ENCODE measurements around the gene RAB10.

The RAB10 gene

GRCh38 chr2:26175466-26176278 is 141.8 kb downstream of the RAB10 start:
- Histone ChIP-seq H4K5ac (ENCODE audit: low read length) (no peak overlapping the region), H3K36me3 (ENCODE audit: control insufficient read depth, insufficient read depth, low read length) (no peaks in the 10 kb centered on the region), H2BK120ac (ENCODE audit: low read depth, low read length) (no peak overlapping the region), H2AK5ac (ENCODE audit: low read length) (no peak overlapping the region), H3K4me2 (ENCODE audit: low read length) (no peak overlapping the region), H3K56ac (ENCODE audit: low read length) (no peak overlapping the region), H2BK5ac (ENCODE audit: low read length) (no peak overlapping the region), H3K27ac (ENCODE audit: low read depth, low read length) (no peak overlapping the region), H3K18ac (ENCODE audit: low read length) (no peak overlapping the region), H3K9ac (ENCODE audit: low read length) (no peak overlapping the region), H3K4me1 (ENCODE audit: control insufficient read depth, low read depth, low read length) (peaks cover 4% of the 10 kb centered on the region), H3K79me1 (ENCODE audit: low read length) (no peaks in the 10 kb centered on the region), H3K23ac (ENCODE audit: low read length) (no peak overlapping the region), H3K27me3 (ENCODE audit: insufficient read depth, low read length, poor library complexity) (no peaks in the 10 kb centered on the region), H2BK15ac (replicated peaks; ENCODE audit: low read depth) (no peak overlapping the region), H4K8ac (ENCODE audit: low read depth, low read length) (no peak overlapping the region), H3K4me3 (ENCODE audit: low read length) (no peak overlapping the region), H3K4ac (ENCODE audit: low read depth, low read length) (no peak overlapping the region), H3K79me2 (ENCODE audit: control insufficient read depth, insufficient read depth, low read length) (no peaks in the 10 kb centered on the region)
- no CpG with 5 or more reads among the region's 15 CpGs for WGBS (ENCODE audit: extremely low coverage, insufficient coverage, low lambda C conversion rate)
- no peak for DNase-seq

GRCh38 chr2:26176279-26176615 is 142.4 kb downstream of the RAB10 start:
- Histone ChIP-seq H4K5ac (ENCODE audit: low read length) (no peak overlapping the region), H3K18ac (ENCODE audit: low read length) (no peak overlapping the region), H3K27ac (ENCODE audit: low read depth, low read length) (no peak overlapping the region), H3K9ac (ENCODE audit: low read length) (no peak overlapping the region), H2BK120ac (ENCODE audit: low read depth, low read length) (no peak overlapping the region), H2BK15ac (replicated peaks; ENCODE audit: low read depth) (no peak overlapping the region), H3K4me2 (ENCODE audit: low read length) (no peak overlapping the region), H3K4me3 (ENCODE audit: low read length) (no peak overlapping the region), H2BK5ac (ENCODE audit: low read length) (no peak overlapping the region), H3K4me1 (ENCODE audit: control insufficient read depth, low read depth, low read length) (peaks cover 4% of the 10 kb centered on the region), H3K27me3 (ENCODE audit: insufficient read depth, low read length, poor library complexity) (no peaks in the 10 kb centered on the region), H2AK5ac (ENCODE audit: low read length) (no peak overlapping the region), H3K23ac (ENCODE audit: low read length) (no peak overlapping the region), H3K36me3 (ENCODE audit: control insufficient read depth, insufficient read depth, low read length) (no peaks in the 10 kb centered on the region), H3K4ac (ENCODE audit: low read depth, low read length) (no peak overlapping the region), H3K79me1 (ENCODE audit: low read length) (no peaks in the 10 kb centered on the region), H3K56ac (ENCODE audit: low read length) (no peak overlapping the region), H4K8ac (ENCODE audit: low read depth, low read length) (no peak overlapping the region), H3K79me2 (ENCODE audit: control insufficient read depth, insufficient read depth, low read length) (no peaks in the 10 kb centered on the region)
- WGBS (ENCODE audit: extremely low coverage, insufficient coverage, low lambda C conversion rate) = no CpG with 5 or more reads among the region's 11 CpGs
- no peak for DNase-seq

- no peak overlapping the region for H3K18ac ChIP-seq (ENCODE audit: low read length)
- no peak overlapping the region for H3K4ac ChIP-seq (ENCODE audit: low read depth, low read length)
- H2BK120ac ChIP-seq (ENCODE audit: low read depth, low read length) = no peak overlapping the region
- no peak for DNase-seq
- no peak overlapping the region for H3K56ac ChIP-seq (ENCODE audit: low read length)
- H3K4me3 ChIP-seq (ENCODE audit: low read length) = no peak overlapping the region
- no peaks in the 10 kb centered on the region for H3K79me1 ChIP-seq (ENCODE audit: low read length)
- no peak overlapping the region for H4K5ac ChIP-seq (ENCODE audit: low read length)
- no peaks in the 10 kb centered on the region for H3K79me2 ChIP-seq (ENCODE audit: control insufficient read depth, insufficient read depth, low read length)
- H3K36me3 ChIP-seq (ENCODE audit: control insufficient read depth, insufficient read depth, low read length) = no peaks in the 10 kb centered on the region
- H3K23ac ChIP-seq (ENCODE audit: low read length) = no peak overlapping the region
- H2BK15ac ChIP-seq (replicated peaks; ENCODE audit: low read depth) = no peak overlapping the region
- H3K27me3 ChIP-seq (ENCODE audit: insufficient read depth, low read length, poor library complexity) = no peaks in the 10 kb centered on the region
- H4K8ac ChIP-seq (ENCODE audit: low read depth, low read length) = no peak overlapping the region
- no peak overlapping the region for H3K9ac ChIP-seq (ENCODE audit: low read length)
- H2BK5ac ChIP-seq (ENCODE audit: low read length) = no peak overlapping the region
- no peak overlapping the region for H3K27ac ChIP-seq (ENCODE audit: low read depth, low read length)
- H2AK5ac ChIP-seq (ENCODE audit: low read length) = no peak overlapping the region
- whole genome bisulfite sequencing (ENCODE audit: extremely low coverage, insufficient coverage, low lambda C conversion rate) = no CpG with 5 or more reads among the region's 7 CpGs
- H3K4me1 ChIP-seq (ENCODE audit: control insufficient read depth, low read depth, low read length) = peaks cover 4% of the 10 kb centered on the region
- H3K4me2 ChIP-seq (ENCODE audit: low read length) = no peak overlapping the region
Observed at GRCh38 chr2:26177122-26177521, 143.2 kb downstream of the RAB10 start.

GRCh38 chr2:26178246-26178645 is 144.4 kb downstream of the RAB10 start:
- H3K79me2 ChIP-seq (ENCODE audit: control insufficient read depth, insufficient read depth, low read length) = no peaks in the 10 kb centered on the region
- no peak overlapping the region for H4K8ac ChIP-seq (ENCODE audit: low read depth, low read length)
- H3K36me3 ChIP-seq (ENCODE audit: control insufficient read depth, insufficient read depth, low read length) = no peaks in the 10 kb centered on the region
- H3K4me2 ChIP-seq (ENCODE audit: low read length) = no peak overlapping the region
- no peak overlapping the region for H3K4me3 ChIP-seq (ENCODE audit: low read length)
- H2BK5ac ChIP-seq (ENCODE audit: low read length) = no peak overlapping the region
- WGBS (ENCODE audit: extremely low coverage, insufficient coverage, low lambda C conversion rate) = no CpG with 5 or more reads among the region's 3 CpGs
- no peak overlapping the region for H2BK15ac ChIP-seq (replicated peaks; ENCODE audit: low read depth)
- DNase-seq = no peak
- H3K27ac ChIP-seq (ENCODE audit: low read depth, low read length) = no peak overlapping the region
- no peak overlapping the region for H3K9ac ChIP-seq (ENCODE audit: low read length)
- no peak overlapping the region for H2BK120ac ChIP-seq (ENCODE audit: low read depth, low read length)
- no peak overlapping the region for H4K5ac ChIP-seq (ENCODE audit: low read length)
- no peaks in the 10 kb centered on the region for H3K79me1 ChIP-seq (ENCODE audit: low read length)
- H2AK5ac ChIP-seq (ENCODE audit: low read length) = no peak overlapping the region
- no peak overlapping the region for H3K18ac ChIP-seq (ENCODE audit: low read length)
- H3K4me1 ChIP-seq (ENCODE audit: control insufficient read depth, low read depth, low read length) = peaks cover 4% of the 10 kb centered on the region
- no peaks in the 10 kb centered on the region for H3K27me3 ChIP-seq (ENCODE audit: insufficient read depth, low read length, poor library complexity)
- H3K56ac ChIP-seq (ENCODE audit: low read length) = no peak overlapping the region
- H3K23ac ChIP-seq (ENCODE audit: low read length) = no peak overlapping the region
- no peak overlapping the region for H3K4ac ChIP-seq (ENCODE audit: low read depth, low read length)

GRCh38 chr2:26178746-26179436 is 145.0 kb downstream of the RAB10 start:
- H2BK120ac ChIP-seq (ENCODE audit: low read depth, low read length) = no peak overlapping the region
- WGBS (ENCODE audit: extremely low coverage, insufficient coverage, low lambda C conversion rate) = no CpG with 5 or more reads among the region's 48 CpGs
- no peaks in the 10 kb centered on the region for H3K36me3 ChIP-seq (ENCODE audit: control insufficient read depth, insufficient read depth, low read length)
- no peak overlapping the region for H4K8ac ChIP-seq (ENCODE audit: low read depth, low read length)
- peak overlapping the region; percentile 56 for H3K4me2 ChIP-seq (ENCODE audit: low read length)
- H3K79me1 ChIP-seq (ENCODE audit: low read length) = no peaks in the 10 kb centered on the region
- no peaks in the 10 kb centered on the region for H3K27me3 ChIP-seq (ENCODE audit: insufficient read depth, low read length, poor library complexity)
- H4K5ac ChIP-seq (ENCODE audit: low read length) = no peak overlapping the region
- no peak overlapping the region for H3K4ac ChIP-seq (ENCODE audit: low read depth, low read length)
- H3K4me1 ChIP-seq (ENCODE audit: control insufficient read depth, low read depth, low read length) = peaks cover 4% of the 10 kb centered on the region
- H2AK5ac ChIP-seq (ENCODE audit: low read length) = no peak overlapping the region
- peak overlapping the region; percentile 65 for H3K18ac ChIP-seq (ENCODE audit: low read length)
- no peak overlapping the region for H2BK15ac ChIP-seq (replicated peaks; ENCODE audit: low read depth)
- peak overlapping the region; percentile 37 for H3K4me3 ChIP-seq (ENCODE audit: low read length)
- no peak overlapping the region for H2BK5ac ChIP-seq (ENCODE audit: low read length)
- peak overlapping the region; percentile 72 for H3K9ac ChIP-seq (ENCODE audit: low read length)
- no peak overlapping the region for H3K27ac ChIP-seq (ENCODE audit: low read depth, low read length)
- no peaks in the 10 kb centered on the region for H3K79me2 ChIP-seq (ENCODE audit: control insufficient read depth, insufficient read depth, low read length)
- peak; percentile 63 for DNase-seq
- no peak overlapping the region for H3K23ac ChIP-seq (ENCODE audit: low read length)
- peak overlapping the region; percentile 82 for H3K56ac ChIP-seq (ENCODE audit: low read length)

Measured in mesendoderm (in vitro differentiated cells).